Measurements from ENCODE around the gene FBXO30.

FBXO30 gene

GRCh38 chr6:145814501-145815308 lies at the start of gene FBXO30:
Gene FBXO30, minus strand, starts transcription at chr6:145814795. Its CDS starts 8,390 bp downstream, at chr6:145806405.
- DNase-seq: peak; percentile 88 to 92

- peak; percentile 33 to 63 for DNase-seq
Measured at GRCh38 chr6:145863988-145864616, 49.5 kb upstream of the FBXO30 start.

- DNase-seq: peak; percentile 17 to 31
Measured at GRCh38 chr6:145863366-145863765, 48.8 kb upstream of the FBXO30 start.

GRCh38 chr6:145860562-145860961 lies 46.0 kb upstream of the FBXO30 start:
- no peak for DNase-seq

- DNase-seq: no peak
Measured at GRCh38 chr6:145850671-145851070, 36.1 kb upstream of the FBXO30 start.

GRCh38 chr6:145848541-145848940 lies 33.9 kb upstream of the FBXO30 start:
- no peak for DNase-seq

GRCh38 chr6:145845557-145845956 lies 31.0 kb upstream of the FBXO30 start:
- DNase-seq: no peak

GRCh38 chr6:145844933-145845540 lies 30.4 kb upstream of the FBXO30 start:
- DNase-seq: no peak

- DNase-seq: peak; percentile 69 to 70
Measured at GRCh38 chr6:145842693-145843546, 28.3 kb upstream of the FBXO30 start.

- no peak for DNase-seq
Measured at GRCh38 chr6:145841668-145842067, 27.1 kb upstream of the FBXO30 start.

- no peak for DNase-seq
Measured at GRCh38 chr6:145839653-145840052, 25.1 kb upstream of the FBXO30 start.

- no peak for DNase-seq
Measured at GRCh38 chr6:145838305-145838704, 23.7 kb upstream of the FBXO30 start.

- no peak for DNase-seq
Measured at GRCh38 chr6:145836772-145837171, 22.2 kb upstream of the FBXO30 start.

- DNase-seq: peak; percentile 21 to 51
Measured at GRCh38 chr6:145836170-145836569, 21.6 kb upstream of the FBXO30 start.

GRCh38 chr6:145830612-145831011 lies 16.0 kb upstream of the FBXO30 start:
- no peak for DNase-seq

- no peak for DNase-seq
Measured at GRCh38 chr6:145829950-145830349, 15.4 kb upstream of the FBXO30 start.

GRCh38 chr6:145829102-145829501 lies 14.5 kb upstream of the FBXO30 start:
- no peak for DNase-seq

- DNase-seq: no peak
Measured at GRCh38 chr6:145824344-145824743, 9.7 kb upstream of the FBXO30 start.

GRCh38 chr6:145823328-145823944 lies 8.8 kb upstream of the FBXO30 start:
- DNase-seq: no peak

GRCh38 chr6:145822456-145822855 lies 7.9 kb upstream of the FBXO30 start:
- no peak for DNase-seq

GRCh38 chr6:145819994-145820393 lies 5.4 kb upstream of the FBXO30 start:
- no peak for DNase-seq

- DNase-seq: no peak
Measured at GRCh38 chr6:145818796-145819195, 4.2 kb upstream of the FBXO30 start.

GRCh38 chr6:145816392-145816791 lies 1.8 kb upstream of the FBXO30 start:
- DNase-seq: no peak
